ENCODE results near the gene THAP4.

DNA sequence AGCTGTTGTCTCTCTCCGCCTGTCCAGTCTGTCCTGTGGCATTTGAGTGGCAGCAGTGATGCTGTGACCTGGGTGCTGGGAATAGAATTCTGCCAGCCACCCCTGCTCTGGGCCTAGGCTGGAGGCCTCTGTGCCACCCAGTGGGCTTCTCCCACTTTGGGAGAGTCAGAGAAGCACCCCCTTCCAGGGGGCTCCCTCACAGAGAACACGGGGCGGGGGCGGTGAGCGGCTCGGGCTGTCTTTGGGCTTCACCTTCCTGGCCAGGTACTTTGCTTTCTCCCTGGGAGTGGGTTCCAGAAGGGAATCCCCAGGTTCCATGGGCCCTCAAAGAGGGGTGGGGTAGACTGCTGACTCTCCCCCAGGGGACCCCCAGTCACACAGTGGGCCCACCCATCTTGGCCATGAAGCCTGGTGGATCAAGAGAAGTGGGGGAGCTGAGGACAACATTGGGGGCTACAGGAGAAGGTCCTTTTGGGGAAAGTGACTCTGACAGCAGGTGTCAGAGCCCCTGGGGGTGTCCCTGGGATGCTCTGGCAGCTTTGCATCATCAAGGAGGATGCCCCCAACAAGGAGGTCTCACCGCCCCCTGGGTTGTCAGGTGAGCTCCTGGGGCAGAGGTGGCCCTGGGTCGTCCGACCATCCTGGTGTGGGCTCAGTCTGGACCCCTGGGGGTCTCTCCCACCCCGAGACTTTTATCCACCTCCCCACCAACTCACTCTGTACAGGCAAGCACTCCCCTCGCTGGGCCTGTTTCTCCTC lies 97.2 kb downstream of the THAP4 start:
- TF ChIP-seq, protein P1, sequence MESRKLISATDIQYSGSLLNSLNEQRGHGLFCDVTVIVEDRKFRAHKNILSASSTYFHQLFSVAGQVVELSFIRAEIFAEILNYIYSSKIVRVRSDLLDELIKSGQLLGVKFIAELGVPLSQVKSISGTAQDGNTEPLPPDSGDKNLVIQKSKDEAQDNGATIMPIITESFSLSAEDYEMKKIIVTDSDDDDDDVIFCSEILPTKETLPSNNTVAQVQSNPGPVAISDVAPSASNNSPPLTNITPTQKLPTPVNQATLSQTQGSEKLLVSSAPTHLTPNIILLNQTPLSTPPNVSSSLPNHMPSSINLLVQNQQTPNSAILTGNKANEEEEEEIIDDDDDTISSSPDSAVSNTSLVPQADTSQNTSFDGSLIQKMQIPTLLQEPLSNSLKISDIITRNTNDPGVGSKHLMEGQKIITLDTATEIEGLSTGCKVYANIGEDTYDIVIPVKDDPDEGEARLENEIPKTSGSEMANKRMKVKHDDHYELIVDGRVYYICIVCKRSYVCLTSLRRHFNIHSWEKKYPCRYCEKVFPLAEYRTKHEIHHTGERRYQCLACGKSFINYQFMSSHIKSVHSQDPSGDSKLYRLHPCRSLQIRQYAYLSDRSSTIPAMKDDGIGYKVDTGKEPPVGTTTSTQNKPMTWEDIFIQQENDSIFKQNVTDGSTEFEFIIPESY (IDR thresholded peaks at IDR 0.05; ENCODE audit: borderline replicate concordance, low read depth) = no peak
- TF ChIP-seq POLR2AphosphoS5 (IDR thresholded peaks at IDR 0.05; ENCODE audit: low read depth, low read length) (no peak), SIN3A (IDR thresholded peaks at IDR 0.05; ENCODE audit: borderline replicate concordance, low read depth, low read length) (no peak), YY1 (IDR thresholded peaks at IDR 0.05; ENCODE audit: low read depth) (no peak), EZH2phosphoT487 (IDR thresholded peaks at IDR 0.05; ENCODE audit: borderline replicate concordance, low read depth) (no peak)
- TF ChIP-seq, protein P2, sequence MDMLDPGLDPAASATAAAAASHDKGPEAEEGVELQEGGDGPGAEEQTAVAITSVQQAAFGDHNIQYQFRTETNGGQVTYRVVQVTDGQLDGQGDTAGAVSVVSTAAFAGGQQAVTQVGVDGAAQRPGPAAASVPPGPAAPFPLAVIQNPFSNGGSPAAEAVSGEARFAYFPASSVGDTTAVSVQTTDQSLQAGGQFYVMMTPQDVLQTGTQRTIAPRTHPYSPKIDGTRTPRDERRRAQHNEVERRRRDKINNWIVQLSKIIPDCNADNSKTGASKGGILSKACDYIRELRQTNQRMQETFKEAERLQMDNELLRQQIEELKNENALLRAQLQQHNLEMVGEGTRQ (IDR thresholded peaks at IDR 0.05; ENCODE audit: borderline replicate concordance, low read depth, low read length) = no peak
